Endodermal cell (in vitro differentiated cells): Measurements from ENCODE around the gene EML5. TPM values are rescaled to one million over a fixed set of nuclear protein-coding genes. Genes with fewer than 3 reads are reported as not detected.

ENCODE experiments used
- DNase-seq: peaks from one replicate; pipeline ENCODE4 v3.0.0-alpha.2; 2017
- H3K27ac ChIP-seq: 2 replicates; pipeline ENCODE4 v1.5.1; 2013; ENCODE audit warnings: mild to moderate bottlenecking, low read depth, low read length, moderate library complexity
- H3K27me3 ChIP-seq: 2 replicates; pipeline ENCODE4 v1.6.1; 2013; ENCODE audit warnings: mild to moderate bottlenecking, low read length, moderate library complexity; ENCODE audit not compliant: insufficient read depth, control insufficient read depth, poor library complexity, severe bottlenecking
- H3K36me3 ChIP-seq: 2 replicates; pipeline ENCODE4 v1.7.0; 2013; ENCODE audit warnings: mild to moderate bottlenecking, low read length, moderate library complexity; ENCODE audit not compliant: control insufficient read depth, insufficient read depth
- H3K4me1 ChIP-seq: one replicate; pipeline ENCODE4 v1.7.0; 2013; ENCODE audit warnings: low read length; ENCODE audit not compliant: control insufficient read depth, insufficient read depth
- H3K4me3 ChIP-seq: 2 replicates; pipeline ENCODE4 v1.5.1; 2013; ENCODE audit warnings: mild to moderate bottlenecking, low read length, moderate library complexity
- H3K9ac ChIP-seq: 2 replicates; pipeline ENCODE4 v1.6.1; 2013; ENCODE audit warnings: mild to moderate bottlenecking, low read length, moderate library complexity; ENCODE audit not compliant: poor library complexity, severe bottlenecking; ENCODE audit errors: extremely low read depth
- H3K9me3 ChIP-seq: 2 replicates; pipeline ENCODE4 v1.6.1; 2013; ENCODE audit warnings: mild to moderate bottlenecking, low read length, moderate library complexity; ENCODE audit not compliant: control insufficient read depth
- H3K27ac Mint-ChIP-seq: 2 replicates; pipeline ENCODE4 v1.8.0; 2020; ENCODE audit warnings: mixed read lengths
- H3K27me3 Mint-ChIP-seq: 2 replicates; pipeline ENCODE4 v1.8.0; 2021; ENCODE audit warnings: mild to moderate bottlenecking, mixed read lengths; ENCODE audit not compliant: insufficient read depth
- H3K36me3 Mint-ChIP-seq: 2 replicates; pipeline ENCODE4 v1.8.0; 2020; ENCODE audit warnings: low read depth, mixed read lengths
- H3K4me1 Mint-ChIP-seq: 2 replicates; pipeline ENCODE4 v1.8.0; 2020; ENCODE audit warnings: mixed read lengths
- H3K4me3 Mint-ChIP-seq: 2 replicates; pipeline ENCODE4 v1.8.0; 2020; ENCODE audit warnings: mild to moderate bottlenecking, moderate library complexity, mixed read lengths
- H3K9me3 Mint-ChIP-seq: 2 replicates; pipeline ENCODE4 v1.8.0; 2020; ENCODE audit warnings: mild to moderate bottlenecking, mixed read lengths
- CTCF ChIP-seq: fragments of 200-600 bp; sonication (generic); conservative IDR thresholded peaks from 2 replicates; pipeline ENCODE4 v1.5.0; 2021; ENCODE audit warnings: antibody characterized with exemption, mild to moderate bottlenecking
- WGBS, 2 experiments: methylation state at CpG; one replicate each; pipeline versions ENCODE4 v1.1.5 to v1.1.7; 2013; ENCODE audit warnings: missing lambda C conversion rate in 2 of 2, mixed read lengths in 1 of 2; ENCODE audit not compliant: insufficient coverage in 1 of 2, insufficient read length in 1 of 2; 5-methylcytosine and 5-hydroxymethylcytosine counted together
- total RNA-seq, 2 donors: library from RNA; stranded (reverse); fragmentation: NEBNext Ultra II Directional in 1 of 2; extraction: Animal tissue kit (Norgen Biotek cat#: 25700) in 1 of 2; gene quantifications; 2 replicates in 1 of 2; 3 replicates in 1 of 2; pipeline ENCODE4 v1.2.1, GENCODE V29; 2021

EML5 gene
- total RNA-seq, 2 donors from 2014 or later = 1.7 to 2.3 TPM

DNA sequence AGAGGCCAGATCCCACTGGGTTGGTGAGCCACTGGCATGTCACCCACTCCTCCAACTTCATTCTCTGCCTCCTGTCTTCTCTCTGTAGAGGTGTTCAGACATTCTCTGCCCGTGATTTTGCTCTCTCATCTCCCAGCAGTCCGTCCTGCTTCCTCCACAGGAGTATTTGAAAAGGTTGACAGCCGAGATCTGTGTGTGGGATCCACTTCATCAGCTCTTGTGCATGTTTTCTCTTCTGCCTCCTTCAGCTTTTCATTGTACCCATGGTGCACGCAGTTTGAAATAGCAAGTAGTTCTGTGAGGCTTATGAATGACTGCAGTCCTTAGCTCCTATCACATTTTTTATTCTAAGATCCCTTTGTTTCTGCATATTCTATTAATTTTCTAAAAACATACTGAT lies 195.2 kb downstream of the EML5 start:
- Histone ChIP-seq H3K27ac (no peak overlapping the region), H3K4me1 (no peaks in the 10 kb centered on the region), H3K9me3 (no peaks in the 10 kb centered on the region), H3K36me3 (peaks cover 89% of the 10 kb centered on the region), H3K9ac (no peak overlapping the region), H3K27me3 (no peaks in the 10 kb centered on the region), H3K4me3 (no peak overlapping the region)
- no peak overlapping the region for H3K4me3 Mint-ChIP-seq
- no peak for DNase-seq
- H3K27me3 Mint-ChIP-seq = no peaks in the 10 kb centered on the region
- peaks cover 92% of the 10 kb centered on the region for H3K36me3 Mint-ChIP-seq
- H3K4me1 Mint-ChIP-seq = peaks cover 8% of the 10 kb centered on the region
- no peak for TF ChIP-seq CTCF
- 93 to 100% methylated on average over 4 of the region's 4 CpGs for WGBS, 2 experiments
- H3K9me3 Mint-ChIP-seq = no peaks in the 10 kb centered on the region
- peak overlapping the region; percentile 59 for H3K27ac Mint-ChIP-seq

DNA sequence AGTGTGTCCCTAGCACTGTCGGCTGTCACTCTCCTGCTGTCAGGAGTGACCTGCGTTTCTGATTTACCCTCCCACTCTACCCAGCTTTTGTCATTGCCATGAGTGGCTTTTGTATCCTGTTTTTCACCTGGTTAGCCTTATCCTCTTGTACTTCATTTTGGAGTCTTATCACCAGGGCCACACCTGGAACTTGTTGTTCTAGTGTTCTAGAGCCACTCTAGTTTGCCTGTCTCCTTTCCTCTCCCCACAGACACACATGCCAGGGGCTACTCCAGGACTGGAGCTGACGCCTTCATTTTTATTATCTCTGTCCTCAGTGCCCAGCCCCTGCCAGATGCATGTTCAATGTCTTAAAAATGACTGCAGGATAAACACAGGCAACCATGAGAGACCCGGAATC lies 195.7 kb downstream of the EML5 start:
- peaks cover 8% of the 10 kb centered on the region for H3K4me1 Mint-ChIP-seq
- Histone ChIP-seq H3K27ac (no peak overlapping the region), H3K9ac (no peak overlapping the region), H3K4me3 (no peak overlapping the region), H3K27me3 (no peaks in the 10 kb centered on the region), H3K9me3 (no peaks in the 10 kb centered on the region), H3K4me1 (no peaks in the 10 kb centered on the region), H3K36me3 (peaks cover 86% of the 10 kb centered on the region)
- peaks cover 91% of the 10 kb centered on the region for H3K36me3 Mint-ChIP-seq
- no peak for DNase-seq
- peak overlapping the region; percentile 59 for H3K27ac Mint-ChIP-seq
- no peak for TF ChIP-seq CTCF
- WGBS, 2 experiments = 94 to 95% methylated on average over 3 to 4 of the region's 4 CpGs
- no peaks in the 10 kb centered on the region for H3K27me3 Mint-ChIP-seq
- H3K4me3 Mint-ChIP-seq = no peak overlapping the region
- no peaks in the 10 kb centered on the region for H3K9me3 Mint-ChIP-seq

GRCh38 chr14:88592031-88592430 lies 200.7 kb downstream of the EML5 start:
- 100% methylated on average over 1 of the region's 1 CpG for WGBS, 2 experiments
- Histone ChIP-seq H3K9me3 (no peaks in the 10 kb centered on the region), H3K9ac (no peak overlapping the region), H3K4me3 (no peak overlapping the region), H3K36me3 (peaks cover 90% of the 10 kb centered on the region), H3K27ac (no peak overlapping the region), H3K27me3 (no peaks in the 10 kb centered on the region), H3K4me1 (no peaks in the 10 kb centered on the region)
- TF ChIP-seq CTCF = no peak
- H3K27ac Mint-ChIP-seq = no peak overlapping the region
- H3K36me3 Mint-ChIP-seq = peaks cover 80% of the 10 kb centered on the region
- H3K4me3 Mint-ChIP-seq = no peak overlapping the region
- no peaks in the 10 kb centered on the region for H3K9me3 Mint-ChIP-seq
- H3K27me3 Mint-ChIP-seq = no peaks in the 10 kb centered on the region
- H3K4me1 Mint-ChIP-seq = peaks cover 2% of the 10 kb centered on the region
- DNase-seq = no peak
